GM12878 (cell line): ENCODE results near the gene PDE10A. TPM values are rescaled to one million over a fixed set of nuclear protein-coding genes. Genes with fewer than 3 reads are reported as not detected.

Experiments used
- ATAC-seq: fragments of 200-7000 bp; cut with Tn5 transposase; 3 replicates; pipeline ENCODE4 v1.9.1; 2020; ENCODE audit warnings: mild to moderate bottlenecking, moderate library complexity
- BruUV-seq: library from RNA; stranded (reverse); fragments of 400-500 nt; replicated peaks from 2 replicates; lab custom pipeline; 2021; lab: Mats Ljungman, UMichigan
- CTCF ChIA-PET: fragments of 300-600 bp; sonication (Branson Sonifier 250); formaldehyde crosslinking; extraction: SDS; loops from one replicate; lab custom pipeline; 2021; ENCODE audit warnings: inconsistent platforms; lab: Yijun Ruan, JAX
- POLR2A ChIA-PET: fragments of 350-600 bp; formaldehyde crosslinking; extraction: SDS; loops from one replicate; lab custom pipeline; 2021; ENCODE audit warnings: inconsistent platforms; lab: Charles Lee
- RAD21 ChIA-PET: fragments of 300-600 bp; sonication (Branson Sonifier 250); formaldehyde crosslinking; loops from one replicate; lab custom pipeline; 2023; ENCODE audit warnings: antibody characterized with exemption; ENCODE audit not compliant: unreplicated experiment; lab: Charles Lee
- SMC1A ChIA-PET: fragments of 300-600 bp; sonication (Branson Sonifier 250); formaldehyde crosslinking; loops from one replicate; lab custom pipeline; 2023; ENCODE audit not compliant: unreplicated experiment, uncharacterized antibody; lab: Charles Lee
- DNase-seq: peaks from one replicate; pipeline ENCODE4 v3.0.0-alpha.2; 2011; ENCODE audit warnings: low read depth, low spot score
- FAIRE-seq: peaks from 3 replicates; lab custom pipeline; 2011; peaks lifted over from hg19 to GRCh38; lab: Jason Lieb, UNC
- H2AFZ ChIP-seq: 2 replicates; pipeline ENCODE4 v1.6.0; 2011; ENCODE audit warnings: low read depth, low read length, control low read depth; ENCODE audit not compliant: control insufficient read depth
- H3K27ac ChIP-seq: 2 replicates; pipeline ENCODE4 v1.5.1; 2011; ENCODE audit warnings: control low read depth; ENCODE audit not compliant: control insufficient read depth, insufficient read depth
- H3K27me3 ChIP-seq, 2 experiments: replicated peaks in 1 of 2; 2 replicates each; pipeline versions ENCODE4 v1.6.0 to v1.6.1; 2011; ENCODE audit warnings: low read length in 1 of 2; ENCODE audit not compliant: control insufficient read depth in 2 of 2, insufficient read depth in 2 of 2
- H3K36me3 ChIP-seq, 2 experiments: 2 replicates each; pipeline ENCODE4 v1.5.1; 2011; ENCODE audit warnings: low read length in 1 of 2; ENCODE audit not compliant: control insufficient read depth in 2 of 2, insufficient read depth in 2 of 2
- H3K4me1 ChIP-seq: 2 replicates; pipeline ENCODE4 v1.6.1; 2011; ENCODE audit warnings: mild to moderate bottlenecking, low read length, moderate library complexity, mixed read lengths; ENCODE audit not compliant: control insufficient read depth, insufficient read depth
- H3K4me2 ChIP-seq: 2 replicates; pipeline ENCODE4 v1.6.0; 2011; ENCODE audit warnings: control low read depth; ENCODE audit not compliant: control insufficient read depth, insufficient read depth
- H3K4me3 ChIP-seq: fragments of 200-600 bp; sonication (generic); 2 replicates; pipeline ENCODE4 v1.5.1; 2016
- H3K79me2 ChIP-seq: 2 replicates; pipeline ENCODE4 v1.6.0; 2011; ENCODE audit warnings: low read length; ENCODE audit not compliant: control insufficient read depth, insufficient read depth
- H3K9ac ChIP-seq: 2 replicates; pipeline ENCODE4 v1.8.0; 2011; ENCODE audit warnings: low read length, control low read depth, mixed read lengths; ENCODE audit not compliant: control insufficient read depth, insufficient read depth
- H3K9me3 ChIP-seq: replicated peaks from 3 replicates; pipeline ENCODE4 v1.5.1; 2011; ENCODE audit warnings: mild to moderate bottlenecking, low read length; ENCODE audit not compliant: control insufficient read depth, insufficient read depth
- H4K20me1 ChIP-seq: 2 replicates; pipeline ENCODE4 v1.6.0; 2011; ENCODE audit not compliant: control insufficient read depth, insufficient read depth
- BCL11A ChIP-seq: IDR thresholded peaks from 2 replicates; pipeline ENCODE4 v1.6.1; 2011; ENCODE audit warnings: low read depth, low read length
- BCL3 ChIP-seq: IDR thresholded peaks from 2 replicates; pipeline ENCODE4 v1.6.1; 2011; ENCODE audit warnings: borderline replicate concordance, low read depth, mild to moderate bottlenecking, moderate library complexity, low read length; ENCODE audit not compliant: insufficient read depth, poor library complexity, severe bottlenecking
- CTCF ChIP-seq, 3 experiments: IDR thresholded peaks in 2 of 3; conservative IDR thresholded peaks in 1 of 3; 2 replicates each; pipeline ENCODE4 v1.5.1; 2011; ENCODE audit warnings: low read depth in 3 of 3, low read length in 3 of 3, mild to moderate bottlenecking in 3 of 3, control low read depth in 2 of 3, moderate library complexity in 2 of 3, inconsistent platforms in 1 of 3, mixed read lengths in 1 of 3; ENCODE audit not compliant: control insufficient read depth in 2 of 3, insufficient read depth in 1 of 3; ENCODE audit errors: extremely low read depth in 1 of 3
- ETV6 ChIP-seq, 2 experiments: fragments of 450-650 bp in 1 of 2; IDR thresholded peaks in 1 of 2; conservative IDR thresholded peaks in 1 of 2; 2 replicates each; pipeline ENCODE4 v1.6.1; 2014; ENCODE audit warnings: antibody characterized with exemption in 1 of 2, borderline replicate concordance in 1 of 2, low read depth in 1 of 2, mild to moderate bottlenecking in 1 of 2, moderate library complexity in 1 of 2
- GABPA ChIP-seq: IDR thresholded peaks from 2 replicates; pipeline ENCODE4 v1.6.1; 2014; ENCODE audit warnings: antibody characterized with exemption, low read depth, mild to moderate bottlenecking, inconsistent platforms
- HSF1 ChIP-seq: fragments of 150-350 bp; IDR thresholded peaks from 2 replicates; pipeline ENCODE4 v1.6.1; 2014; ENCODE audit warnings: mild to moderate bottlenecking, low read depth, low read length
- KAT2A ChIP-seq: conservative IDR thresholded peaks from 2 replicates; pipeline ENCODE4 v1.6.1; 2011; ENCODE audit warnings: low read depth, low read length; ENCODE audit not compliant: control insufficient read depth
- ZBTB33 ChIP-seq: fragments of 450-650 bp; IDR thresholded peaks from 2 replicates; pipeline ENCODE4 v1.6.1; 2017; ENCODE audit warnings: mild to moderate bottlenecking
- ZNF217 ChIP-seq: fragments of 450-650 bp; IDR thresholded peaks from 2 replicates; pipeline ENCODE4 v1.6.1; 2017; ENCODE audit warnings: antibody characterized with exemption, mild to moderate bottlenecking
- ZNF24 ChIP-seq: fragments of 450-650 bp; IDR thresholded peaks from 2 replicates; pipeline ENCODE4 v1.6.1; 2017; ENCODE audit warnings: antibody characterized with exemption, mild to moderate bottlenecking
- WGBS: methylation state at CpG from one replicate; pipeline ENCODE4 v1.1.6; 2016; ENCODE audit warnings: low lambda C conversion rate; ENCODE audit not compliant: insufficient replicate concordance, insufficient coverage; ENCODE audit errors: missing lambda C conversion rate; 5-methylcytosine and 5-hydroxymethylcytosine counted together
- in situ Hi-C: fragments of 300-500 bp; cut with MboI; formaldehyde crosslinking; loops from 9 replicates; pipeline ENCODE4 v1.14.3; 2018; ENCODE audit warnings: mixed read lengths
- intact Hi-C: fragments of 100-400 bp; cut with micrococcal nuclease; formaldehyde crosslinking; loops from one replicate; pipeline ENCODE4 v1.14.2; 2022; ENCODE audit not compliant: unreplicated experiment
- polyA plus RNA-seq, 11 experiments: library from polyadenylated mRNA; depleted of rRNA in 4 of 11; unstranded in 6 of 11; stranded (reverse) in 5 of 11; fragments of >200 nt; fragmentation: Nextera tagmentation in 4 of 11; fragmentation: Illumina TruSeq in 1 of 11; extraction: Ambion mirVana in 4 of 11; extraction: Trizol in 1 of 11; gene quantifications; 1 replicate in 1 of 11; 2 replicates in 10 of 11; pipeline versions ENCODE4 v1.2.1 to v1.2.3, GENCODE V29; 2011 to 2016; ENCODE audit warnings: inconsistent platforms in 2 of 11, missing spikeins in 2 of 11, low read depth in 1 of 11
- total RNA-seq, 4 experiments: library from RNA; depleted of rRNA in 3 of 4; stranded (reverse); fragments of >200 nt in 3 of 4; fragmentation: Illumina TruSeq in 1 of 4; extraction: Trizol in 1 of 4; gene quantifications; 2 replicates each; pipeline versions ENCODE4 v1.2.1 to v1.2.3, GENCODE V29; 2013 to 2021
- TF ChIP-seq, protein P1 (sequence below): fragments of 450-650 bp; IDR thresholded peaks from 2 replicates; pipeline ENCODE4 v1.6.1; 2017; ENCODE audit warnings: antibody characterized with exemption, mild to moderate bottlenecking, moderate library complexity

PDE10A gene
- total and polyA plus RNA-seq, 10 of the 15 experiments (the other 5 are each of a cell fraction or from before 2014, with no cell fraction given), result under 0.01 to 1.3 (median 0.03) TPM; not detected in 2

- FAIRE-seq (no peak), ATAC-seq (no peak), DNase-seq (no peak)
- ChIA-PET SMC1A (no interaction called here), POLR2A (no interaction called here), CTCF (no interaction called here), RAD21 (no interaction called here)
- Histone ChIP-seq H3K4me1 (no peaks in the 10 kb centered on the region), H3K27me3 (no peaks in the 10 kb centered on the region), H3K4me2 (no peak overlapping the region), H3K79me2 (no peaks in the 10 kb centered on the region), H3K36me3 (no peaks in the 10 kb centered on the region), H4K20me1 (no peaks in the 10 kb centered on the region), H3K9me3 (no peaks in the 10 kb centered on the region), H3K9ac (no peak overlapping the region), H2AFZ (no peak overlapping the region), H3K4me3 (no peak overlapping the region), H3K27ac (no peak overlapping the region)
- intact Hi-C loops (no loop called here), in situ Hi-C loops (no loop called here)
- TF ChIP-seq BCL11A (no peak), ZBTB33 (no peak), HSF1 (no peak), ZNF217 (no peak), BCL3 (no peak), KAT2A (no peak), GABPA (no peak), CTCF (IDR thresholded peaks at IDR 0.05 in 2 of 3, conservative IDR thresholded peaks at IDR 0.05 in 1 of 3; ENCODE audit: control insufficient read depth in 2 of 3, extremely low read depth in 1 of 3, insufficient read depth in 1 of 3, low read depth in 3 of 3, low read length in 3 of 3) (no peak), ETV6 (conservative IDR thresholded peaks at IDR 0.05 in 1 of 2, IDR thresholded peaks at IDR 0.05 in 1 of 2; ENCODE audit: borderline replicate concordance in 1 of 2, low read depth in 1 of 2) (no peak), ZNF24 (no peak)
- TF ChIP-seq, protein P1, sequence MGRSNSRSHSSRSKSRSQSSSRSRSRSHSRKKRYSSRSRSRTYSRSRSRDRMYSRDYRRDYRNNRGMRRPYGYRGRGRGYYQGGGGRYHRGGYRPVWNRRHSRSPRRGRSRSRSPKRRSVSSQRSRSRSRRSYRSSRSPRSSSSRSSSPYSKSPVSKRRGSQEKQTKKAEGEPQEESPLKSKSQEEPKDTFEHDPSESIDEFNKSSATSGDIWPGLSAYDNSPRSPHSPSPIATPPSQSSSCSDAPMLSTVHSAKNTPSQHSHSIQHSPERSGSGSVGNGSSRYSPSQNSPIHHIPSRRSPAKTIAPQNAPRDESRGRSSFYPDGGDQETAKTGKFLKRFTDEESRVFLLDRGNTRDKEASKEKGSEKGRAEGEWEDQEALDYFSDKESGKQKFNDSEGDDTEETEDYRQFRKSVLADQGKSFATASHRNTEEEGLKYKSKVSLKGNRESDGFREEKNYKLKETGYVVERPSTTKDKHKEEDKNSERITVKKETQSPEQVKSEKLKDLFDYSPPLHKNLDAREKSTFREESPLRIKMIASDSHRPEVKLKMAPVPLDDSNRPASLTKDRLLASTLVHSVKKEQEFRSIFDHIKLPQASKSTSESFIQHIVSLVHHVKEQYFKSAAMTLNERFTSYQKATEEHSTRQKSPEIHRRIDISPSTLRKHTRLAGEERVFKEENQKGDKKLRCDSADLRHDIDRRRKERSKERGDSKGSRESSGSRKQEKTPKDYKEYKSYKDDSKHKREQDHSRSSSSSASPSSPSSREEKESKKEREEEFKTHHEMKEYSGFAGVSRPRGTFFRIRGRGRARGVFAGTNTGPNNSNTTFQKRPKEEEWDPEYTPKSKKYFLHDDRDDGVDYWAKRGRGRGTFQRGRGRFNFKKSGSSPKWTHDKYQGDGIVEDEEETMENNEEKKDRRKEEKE, result no peak
- WGBS, result 0% methylated on average over 2 of the region's 2 CpGs
- no TSS peak for BruUV-seq
These were observed 258.3 kb downstream of the PDE10A start for GRCh38 chr6:165404697-165405096.
